Transverse colon (tissue), 4 donors: Measurements from ENCODE around the gene PBX1. TPM values are rescaled to one million over a fixed set of nuclear protein-coding genes. Genes with fewer than 3 reads are reported as not detected.
A peak's percentile ranks its signal among the peaks of the same experiment; 100 is the strongest.

ENCODE experiments used
- DNase-seq: peaks from one replicate; pipeline ENCODE4 v3.0.0-alpha.2; 2019
- H3K27ac ChIP-seq, 4 donors: fragments of 200-600 bp; sonication (generic); 2 replicates each; pipeline ENCODE4 v1.5.1; 2016 to 2018; ENCODE audit warnings: inconsistent platforms in 4 of 4
- H3K27me3 ChIP-seq: fragments of 200-600 bp; sonication (generic); 2 replicates; pipeline ENCODE4 v1.5.1; 2017; ENCODE audit warnings: inconsistent platforms
- H3K36me3 ChIP-seq, 4 donors: fragments of 200-600 bp; sonication (generic); 2 replicates each; pipeline ENCODE4 v1.5.1; 2017 to 2019; ENCODE audit warnings: inconsistent platforms in 4 of 4
- H3K4me1 ChIP-seq, 4 donors: fragments of 200-600 bp; sonication (generic); 2 replicates each; pipeline ENCODE4 v1.5.1; 2017 to 2020; ENCODE audit warnings: inconsistent platforms in 4 of 4
- H3K4me3 ChIP-seq, 4 donors: fragments of 200-600 bp; sonication (generic); 1 replicate in 1 of 4; 2 replicates in 3 of 4; pipeline versions ENCODE4 v1.5.1 to v1.6.1; 2017 to 2019; ENCODE audit warnings: inconsistent platforms in 4 of 4
- H3K9me3 ChIP-seq, 2 donors: fragments of 200-600 bp; sonication (generic); 2 replicates each; pipeline ENCODE4 v1.5.1; 2017 to 2019; ENCODE audit warnings: inconsistent platforms in 2 of 2
- EP300 ChIP-seq: sonication (generic); formaldehyde crosslinking; IDR thresholded peaks from one replicate; pipeline ENCODE4 v1.6.1; 2017; ENCODE audit warnings: antibody characterized with exemption, low read depth
- POLR2A ChIP-seq: fragments of 450-650 bp; IDR thresholded peaks from one replicate; pipeline ENCODE4 v1.6.1; 2016; ENCODE audit warnings: antibody characterized with exemption, mild to moderate bottlenecking, moderate library complexity
- POLR2AphosphoS5 ChIP-seq, 3 donors: sonication (generic); formaldehyde crosslinking; IDR thresholded peaks; one replicate each; pipeline ENCODE4 v1.6.1; 2016; ENCODE audit warnings: antibody characterized with exemption in 3 of 3
- WGBS, 2 donors: methylation state at CpG; one replicate each; pipeline ENCODE4 v1.1.5; 2018; ENCODE audit warnings: low coverage in 1 of 2; 5-methylcytosine and 5-hydroxymethylcytosine counted together
- in situ Hi-C, 4 donors: fragments of 200-750 bp; cut with MboI; loops; one replicate each; pipeline versions ENCODE4 v1.15.0 to v1.15.1; 2017; ENCODE audit warnings: low sequenced_read_pairs in 3 of 4, low pct_ligation_motif_present in 1 of 4, low pct_unique_long_range_greater_than_20kb in 1 of 4
- intact Hi-C: fragments of 100-400 bp; cut with DNase I; formaldehyde crosslinking; loops from one replicate; pipeline ENCODE4 v1.15.1; 2023; ENCODE audit warnings: low total_unique reads
- total RNA-seq, 4 donors: library from RNA; depleted of rRNA; stranded (reverse); fragments of >200 nt; gene quantifications; one replicate each; pipeline ENCODE4 v1.1.0, GENCODE V29; 2016
- TF ChIP-seq, protein P1 (sequence below), 5 experiments: fragments of 200-600 bp in 3 of 5; fragments of 450-650 bp in 2 of 5; sonication (generic) in 3 of 5; IDR thresholded peaks; 1 replicate in 2 of 5; 2 replicates in 3 of 5; pipeline ENCODE4 v1.5.1; 2016 to 2017; ENCODE audit warnings: antibody characterized with exemption in 5 of 5, inconsistent platforms in 3 of 5, mild to moderate bottlenecking in 2 of 5, moderate library complexity in 1 of 5

Gene PBX1
- total RNA-seq, 4 donors from 2014 or later = 46.8 to 77.2 (median 50.7) TPM

DNA sequence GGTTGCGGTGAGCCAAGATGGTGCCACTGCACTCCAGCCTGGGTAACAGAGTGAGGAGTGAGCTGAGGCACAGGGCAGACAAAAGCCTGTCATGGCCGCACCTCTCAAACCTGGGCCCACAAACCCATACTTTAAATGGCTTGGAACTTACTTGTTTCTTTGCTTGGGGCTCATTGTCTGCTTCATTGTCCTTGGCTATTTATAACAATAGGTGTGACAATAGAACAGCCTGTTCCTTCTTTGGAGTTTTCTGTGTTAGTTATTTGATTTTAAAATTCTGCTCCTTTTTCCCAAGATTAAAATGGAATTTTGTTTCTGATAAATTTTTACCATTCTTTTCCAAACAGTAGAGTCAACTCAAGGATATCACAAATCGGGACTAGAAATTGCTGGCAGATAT, 94.7 kb downstream of the PBX1 start:
- H3K27me3 ChIP-seq = no peaks in the 10 kb centered on the region
- 86 to 100% methylated on average over 1 to 3 of the region's 3 CpGs for WGBS, 2 donors
- TF ChIP-seq POLR2A = no peak
- no peak for TF ChIP-seq EP300
- TF ChIP-seq POLR2AphosphoS5 (IDR thresholded peaks at IDR 0.05) = no peak
- TF ChIP-seq, protein P1, sequence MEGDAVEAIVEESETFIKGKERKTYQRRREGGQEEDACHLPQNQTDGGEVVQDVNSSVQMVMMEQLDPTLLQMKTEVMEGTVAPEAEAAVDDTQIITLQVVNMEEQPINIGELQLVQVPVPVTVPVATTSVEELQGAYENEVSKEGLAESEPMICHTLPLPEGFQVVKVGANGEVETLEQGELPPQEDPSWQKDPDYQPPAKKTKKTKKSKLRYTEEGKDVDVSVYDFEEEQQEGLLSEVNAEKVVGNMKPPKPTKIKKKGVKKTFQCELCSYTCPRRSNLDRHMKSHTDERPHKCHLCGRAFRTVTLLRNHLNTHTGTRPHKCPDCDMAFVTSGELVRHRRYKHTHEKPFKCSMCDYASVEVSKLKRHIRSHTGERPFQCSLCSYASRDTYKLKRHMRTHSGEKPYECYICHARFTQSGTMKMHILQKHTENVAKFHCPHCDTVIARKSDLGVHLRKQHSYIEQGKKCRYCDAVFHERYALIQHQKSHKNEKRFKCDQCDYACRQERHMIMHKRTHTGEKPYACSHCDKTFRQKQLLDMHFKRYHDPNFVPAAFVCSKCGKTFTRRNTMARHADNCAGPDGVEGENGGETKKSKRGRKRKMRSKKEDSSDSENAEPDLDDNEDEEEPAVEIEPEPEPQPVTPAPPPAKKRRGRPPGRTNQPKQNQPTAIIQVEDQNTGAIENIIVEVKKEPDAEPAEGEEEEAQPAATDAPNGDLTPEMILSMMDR (IDR thresholded peaks at IDR 0.05) = no peak
- peak overlapping the region in 1 of 4 donors; percentile 10 for H3K27ac ChIP-seq
- no peak for DNase-seq
- H3K9me3 ChIP-seq = no peaks in the 10 kb centered on the region
- no peak overlapping the region for H3K4me3 ChIP-seq
- in situ Hi-C loops (no loop called here), intact Hi-C loops (no loop called here)
- no peaks in the 10 kb centered on the region for H3K36me3 ChIP-seq
- H3K4me1 ChIP-seq = peaks cover 28 to 57% (median 40%) of the 10 kb centered on the region in 4 donors

DNA sequence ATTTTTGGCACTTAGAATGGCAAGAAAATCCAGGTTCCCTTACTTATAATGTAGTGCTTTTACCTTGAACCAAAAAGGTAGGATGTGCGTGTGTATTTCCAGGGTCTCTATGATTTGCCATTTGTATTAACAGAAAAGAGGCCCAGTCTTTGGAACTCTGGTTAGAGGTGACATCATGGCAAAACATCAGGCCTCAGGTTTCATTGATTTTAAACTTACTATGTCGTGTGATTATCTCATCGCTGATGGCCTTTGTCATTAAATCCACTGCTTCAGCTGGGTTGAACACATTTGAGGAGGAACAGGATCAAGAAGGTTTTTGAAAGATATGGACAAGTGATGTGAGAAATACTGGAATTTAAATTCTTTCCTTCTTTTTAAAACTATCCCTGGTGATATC, 95.2 kb downstream of the PBX1 start:
- Histone ChIP-seq H3K27me3 (no peaks in the 10 kb centered on the region), H3K4me3 (no peak overlapping the region), H3K27ac (no peak overlapping the region), H3K4me1 (peaks cover 29 to 57% (median 40%) of the 10 kb centered on the region in 4 donors), H3K36me3 (no peaks in the 10 kb centered on the region), H3K9me3 (no peaks in the 10 kb centered on the region)
- intact Hi-C loops (no loop called here), in situ Hi-C loops (no loop called here)
- TF ChIP-seq EP300 = no peak
- TF ChIP-seq, protein P1 (IDR thresholded peaks at IDR 0.05) = no peak
- no peak for TF ChIP-seq POLR2A
- TF ChIP-seq POLR2AphosphoS5 (IDR thresholded peaks at IDR 0.05) = no peak
- WGBS, 2 donors = 81% methylated on average over 3 of the region's 3 CpGs; no CpG with 5 or more reads in 1 of the 2 donors
- no peak for DNase-seq

DNA sequence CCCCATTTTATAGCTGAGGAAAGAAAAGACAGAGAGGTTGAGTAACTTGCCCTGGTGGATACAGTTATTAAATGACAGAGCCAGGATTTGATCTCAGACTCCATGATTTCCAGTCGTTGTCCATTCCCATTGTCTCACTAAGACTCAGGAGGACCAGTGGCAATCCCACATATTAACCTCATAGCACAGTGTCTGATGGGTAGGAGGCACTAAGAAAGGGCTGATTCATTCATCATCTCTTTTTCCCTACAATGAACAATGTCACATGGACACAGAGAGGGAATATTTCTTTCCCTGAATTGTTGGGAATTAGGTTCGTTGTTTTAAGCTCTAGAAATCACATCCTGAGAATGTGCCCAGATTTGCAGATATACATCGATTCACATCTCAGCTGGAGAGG, 99.9 kb downstream of the PBX1 start:
- Histone ChIP-seq H3K4me3 (no peak overlapping the region), H3K9me3 (no peaks in the 10 kb centered on the region), H3K27ac (peak overlapping the region; percentile 77 to 84 (median 82)), H3K4me1 (peaks cover 21 to 45% (median 26%) of the 10 kb centered on the region in 4 donors), H3K36me3 (no peaks in the 10 kb centered on the region), H3K27me3 (no peaks in the 10 kb centered on the region)
- intact Hi-C loops (no loop called here), in situ Hi-C loops (no loop called here)
- 63 to 73% methylated on average over 3 of the region's 3 CpGs for WGBS, 2 donors
- DNase-seq = no peak
- TF ChIP-seq POLR2AphosphoS5 (IDR thresholded peaks at IDR 0.05) = no peak
- TF ChIP-seq, protein P1 (IDR thresholded peaks at IDR 0.05) = no peak
- TF ChIP-seq EP300 = no peak
- no peak for TF ChIP-seq POLR2A

DNA sequence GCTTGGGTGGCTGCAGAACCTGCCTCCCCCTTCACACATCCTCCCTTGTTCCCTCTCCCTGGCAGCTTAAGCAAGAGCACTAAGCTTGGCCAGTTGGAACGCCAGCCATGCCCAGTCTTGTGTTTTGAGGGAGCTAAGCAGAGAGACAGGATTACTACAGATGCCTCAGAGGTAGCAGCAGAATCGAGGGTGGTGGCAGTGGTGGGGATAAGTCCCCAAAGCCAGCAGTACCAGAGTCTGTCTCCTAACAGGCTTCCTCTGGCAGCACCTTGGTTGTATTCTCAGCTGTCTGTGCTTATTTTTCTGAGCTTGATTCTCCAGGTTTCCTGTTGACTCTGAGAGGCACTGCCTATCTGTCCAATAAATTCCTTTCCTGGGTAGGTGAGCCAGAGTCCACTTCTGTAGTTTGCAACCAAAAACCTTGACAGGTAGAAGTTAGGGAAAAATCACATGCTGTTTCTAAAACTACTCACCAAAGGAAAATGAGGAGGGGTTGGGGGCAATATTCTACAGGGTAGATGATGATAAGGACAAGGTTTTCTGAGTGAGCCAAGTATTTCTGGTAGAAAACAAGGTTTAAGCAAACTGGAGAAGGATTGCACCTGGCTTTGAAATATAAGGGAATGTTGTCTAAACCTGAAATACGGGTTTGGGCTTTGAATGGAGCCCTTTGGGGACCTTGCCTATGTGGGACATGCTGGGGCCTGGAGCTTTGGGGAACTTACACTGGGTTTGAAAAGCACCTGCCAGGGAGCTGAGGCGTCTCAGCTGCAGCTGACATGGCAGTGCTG, 100.8 kb downstream of the PBX1 start:
- Histone ChIP-seq H3K4me3 (no peak overlapping the region), H3K36me3 (no peaks in the 10 kb centered on the region), H3K27me3 (no peaks in the 10 kb centered on the region), H3K4me1 (peaks cover 21 to 45% (median 26%) of the 10 kb centered on the region in 4 donors), H3K9me3 (no peaks in the 10 kb centered on the region), H3K27ac (peak overlapping the region; percentile 77 to 84 (median 82))
- WGBS, 2 donors = 33 to 60% methylated on average over 1 to 4 of the region's 4 CpGs
- TF ChIP-seq POLR2A (no peak), POLR2AphosphoS5 (IDR thresholded peaks at IDR 0.05) (peak in 1 of 3 donors; percentile 46)
- in situ Hi-C loops (no loop called here), intact Hi-C loops (no loop called here)
- peak; percentile 30 for DNase-seq
